HG03520 (cell line): ENCODE measurements around the gene DHX58.

Experiments
- ATAC-seq: cut with Tn5 transposase; IDR thresholded peaks from one replicate; pipeline ENCODE4 v1.9.1; 2021; ENCODE audit warnings: mild to moderate bottlenecking, moderate library complexity; ENCODE audit not compliant: unreplicated experiment

Gene DHX58

GRCh38 chr17:42111265-42111636 lies 1.3 kb downstream of the DHX58 start:
- no peak for ATAC-seq

- no peak for ATAC-seq
Measured at GRCh38 chr17:42110301-42111264, 1.9 kb downstream of the DHX58 start.

- no peak for ATAC-seq
Measured at GRCh38 chr17:42109086-42109485, 3.4 kb downstream of the DHX58 start.

- peak; percentile 53 for ATAC-seq
Measured at GRCh38 chr17:42107597-42108576, 4.6 kb downstream of the DHX58 start.

- no peak for ATAC-seq
Measured at GRCh38 chr17:42107124-42107523, 5.4 kb downstream of the DHX58 start.

- ATAC-seq: no peak
Measured at GRCh38 chr17:42106009-42106408, 6.5 kb downstream of the DHX58 start.

GRCh38 chr17:42104264-42104663 lies 8.2 kb downstream of the DHX58 start:
- no peak for ATAC-seq

GRCh38 chr17:42103221-42103954 lies 9.1 kb downstream of the DHX58 start:
- ATAC-seq: no peak

GRCh38 chr17:42101513-42102292 lies 10.8 kb downstream of the DHX58 start:
- ATAC-seq: no peak

- no peak for ATAC-seq
Measured at GRCh38 chr17:42098730-42099399, 13.6 kb downstream of the DHX58 start.

GRCh38 chr17:42097691-42098631 lies 14.6 kb downstream of the DHX58 start, which contains the start of gene ZNF385C:
ZNF385C (minus strand) TSS chr17:42098473; CDS start chr17:42063056, 35,417 bp downstream.
- no peak for ATAC-seq

GRCh38 chr17:42096360-42097111 lies 16.0 kb downstream of the DHX58 start:
- no peak for ATAC-seq

- ATAC-seq: no peak
Measured at GRCh38 chr17:42094375-42095069, 18.0 kb downstream of the DHX58 start.

GRCh38 chr17:42092939-42093338 lies 19.6 kb downstream of the DHX58 start:
- ATAC-seq: no peak

GRCh38 chr17:42090964-42091790 lies 21.3 kb downstream of the DHX58 start:
- ATAC-seq: no peak

GRCh38 chr17:42088736-42089135 lies 23.8 kb downstream of the DHX58 start:
- ATAC-seq: no peak
